HCT116 (cell line): ENCODE results near the gene MISP. TPM values are rescaled to one million over a fixed set of nuclear protein-coding genes. Genes with fewer than 3 reads are reported as not detected.
A peak's percentile ranks its signal among the peaks of the same experiment; 100 is the strongest.

Source experiments
- ATAC-seq: fragments of 200-7000 bp; cut with Tn5 transposase; 2 replicates; pipeline ENCODE4 v1.9.1; 2020; ENCODE audit warnings: mild to moderate bottlenecking, moderate library complexity
- BruUV-seq: library from RNA; stranded (reverse); fragments of 400-500 nt; replicated peaks from 2 replicates; lab custom pipeline; 2021; lab: Mats Ljungman, UMichigan
- CTCF ChIA-PET: fragments of 300-600 bp; sonication (Branson Sonifier 250); formaldehyde crosslinking; loops from one replicate; lab custom pipeline; 2021; ENCODE audit warnings: antibody characterized with exemption; lab: Charles Lee
- POLR2A ChIA-PET: fragments of 300-600, 350-600 bp; sonication (Branson Sonifier 250); formaldehyde crosslinking; loops from one replicate; lab custom pipeline; 2021; ENCODE audit warnings: antibody characterized with exemption; lab: Charles Lee
- RAD21 ChIA-PET, 2 experiments: fragments of 300-600 bp; sonication (Branson Sonifier 250); formaldehyde crosslinking; loops; one replicate each; lab custom pipeline; 2023; ENCODE audit warnings: low total read pairs in 2 of 2; ENCODE audit not compliant: uncharacterized antibody in 2 of 2, unreplicated experiment in 2 of 2, low non-redundant PET in 1 of 2; lab: Charles Lee
- DNase-seq: peaks from one replicate; pipeline ENCODE4 v3.0.0-alpha.2; 2010; ENCODE audit warnings: low read depth, low spot score
- H2AFZ ChIP-seq: fragments of 200-600 bp; shearing (Covaris generic), sonication (generic); 2 replicates; pipeline ENCODE4 v1.6.1; 2017; ENCODE audit warnings: low read depth, mixed run types, mixed read lengths, antibody characterized with exemption, low read length; ENCODE audit not compliant: poor library complexity, severe bottlenecking
- H3K27ac ChIP-seq: 2 replicates; pipeline ENCODE4 v1.5.1; 2012; ENCODE audit warnings: low read depth, low read length
- H3K27me3 ChIP-seq: fragments of 200-600 bp; sonication (generic); 2 replicates; pipeline ENCODE4 v1.6.1; 2016; ENCODE audit warnings: mixed run types, low read length, mixed read lengths; ENCODE audit not compliant: insufficient read depth
- H3K36me3 ChIP-seq, 2 experiments: fragments of 200-500 bp in 1 of 2; fragments of 200-600 bp in 1 of 2; sonication (Bioruptor generic) in 1 of 2; sonication (generic) in 1 of 2; 2 replicates each; pipeline versions ENCODE4 v1.5.1 to v1.6.1; 2014 to 2016; ENCODE audit warnings: low read length in 2 of 2, inconsistent platforms in 1 of 2, mixed read lengths in 1 of 2, mixed run types in 1 of 2; ENCODE audit not compliant: insufficient read depth in 2 of 2, control insufficient read depth in 1 of 2
- H3K4me1 ChIP-seq, 2 experiments: fragments of 200-600 bp in 1 of 2; sonication (generic) in 1 of 2; 2 replicates each; pipeline versions ENCODE4 v1.5.1 to v1.6.1; 2012 to 2017; ENCODE audit warnings: low read length in 2 of 2, inconsistent platforms in 1 of 2, mild to moderate bottlenecking in 1 of 2, mixed read lengths in 1 of 2, mixed run types in 1 of 2, moderate library complexity in 1 of 2; ENCODE audit not compliant: insufficient read depth in 2 of 2, control insufficient read depth in 1 of 2
- H3K4me2 ChIP-seq: fragments of 200-600 bp; sonication (generic); 2 replicates; pipeline ENCODE4 v1.6.1; 2017; ENCODE audit warnings: mixed run types, low read length, mixed read lengths
- H3K4me3 ChIP-seq, 2 experiments: fragments of 200-600 bp in 1 of 2; sonication (generic) in 1 of 2; replicated peaks in 1 of 2; 2 replicates each; pipeline ENCODE4 v1.5.1; 2011 to 2016; ENCODE audit warnings: low read length in 2 of 2, control low read depth in 1 of 2, low read depth in 1 of 2, mild to moderate bottlenecking in 1 of 2, mixed read lengths in 1 of 2, mixed run types in 1 of 2
- H3K79me2 ChIP-seq: fragments of 200-600 bp; sonication (generic); 2 replicates; pipeline ENCODE4 v1.6.1; 2017; ENCODE audit warnings: mild to moderate bottlenecking, mixed run types, low read length, moderate library complexity, mixed read lengths; ENCODE audit not compliant: insufficient read depth
- H3K9ac ChIP-seq: fragments of 200-600 bp; sonication (generic); 2 replicates; pipeline ENCODE4 v1.6.1; 2016; ENCODE audit warnings: low read length, mixed read lengths
- H3K9me2 ChIP-seq: fragments of 200-600 bp; sonication (generic), shearing (Covaris generic); 2 replicates; pipeline ENCODE4 v1.6.1; 2017; ENCODE audit warnings: mixed run types, mild to moderate bottlenecking, moderate library complexity; ENCODE audit not compliant: insufficient read depth
- H3K9me3 ChIP-seq, 2 experiments: fragments of 200-500 bp in 1 of 2; fragments of 200-600 bp in 1 of 2; sonication (Bioruptor generic) in 1 of 2; sonication (generic) in 1 of 2; 2 replicates each; pipeline ENCODE4 v1.6.1; 2014 to 2017; ENCODE audit warnings: low read length in 2 of 2, mixed read lengths in 2 of 2, inconsistent platforms in 1 of 2, low read depth in 1 of 2, mild to moderate bottlenecking in 1 of 2, mixed run types in 1 of 2, moderate library complexity in 1 of 2; ENCODE audit not compliant: control insufficient read depth in 1 of 2, insufficient read depth in 1 of 2
- H4K20me1 ChIP-seq: fragments of 200-600 bp; sonication (generic), shearing (Covaris generic); 2 replicates; pipeline ENCODE4 v1.6.1; 2017; ENCODE audit warnings: mixed run types, mild to moderate bottlenecking, moderate library complexity; ENCODE audit not compliant: insufficient read depth
- ATF3 ChIP-seq: IDR thresholded peaks from 2 replicates; pipeline ENCODE4 v1.6.1; 2012
- CBX3 ChIP-seq: IDR thresholded peaks from 2 replicates; pipeline ENCODE4 v1.6.1; 2012; ENCODE audit warnings: low read depth
- CEBPB ChIP-seq: IDR thresholded peaks from 2 replicates; pipeline ENCODE4 v1.6.1; 2012; ENCODE audit warnings: low read depth
- EGR1 ChIP-seq: IDR thresholded peaks from 2 replicates; pipeline ENCODE4 v1.6.1; 2012; ENCODE audit warnings: low read depth
- ELF1 ChIP-seq: IDR thresholded peaks from 2 replicates; pipeline ENCODE4 v1.6.1; 2012; ENCODE audit warnings: low read depth, borderline replicate concordance
- EZH2phosphoT487 ChIP-seq: fragments of 200-600 bp; IDR thresholded peaks from 2 replicates; pipeline ENCODE4 v1.6.1; 2018; ENCODE audit warnings: antibody characterized with exemption, borderline replicate concordance
- JUND ChIP-seq: IDR thresholded peaks from 2 replicates; pipeline ENCODE4 v1.6.1; 2012
- POLR2AphosphoS5 ChIP-seq: IDR thresholded peaks from 2 replicates; pipeline ENCODE4 v1.6.1; 2011; ENCODE audit warnings: mild to moderate bottlenecking, low read depth, low read length, moderate library complexity
- REST ChIP-seq: IDR thresholded peaks from 2 replicates; pipeline ENCODE4 v1.6.1; 2012; ENCODE audit warnings: low read depth
- SIN3A ChIP-seq: IDR thresholded peaks from 2 replicates; pipeline ENCODE4 v1.6.1; 2012; ENCODE audit warnings: low read depth
- SP1 ChIP-seq: IDR thresholded peaks from 2 replicates; pipeline ENCODE4 v1.6.1; 2012; ENCODE audit warnings: low read depth
- SRF ChIP-seq: IDR thresholded peaks from 2 replicates; pipeline ENCODE4 v1.6.1; 2012; ENCODE audit warnings: low read depth
- TCF7L2 ChIP-seq: IDR thresholded peaks from 2 replicates; pipeline ENCODE4 v1.7.0; 2011; ENCODE audit warnings: borderline replicate concordance, inconsistent platforms; ENCODE audit not compliant: insufficient read depth, insufficient read length; ENCODE audit errors: extremely low read depth
- YY1 ChIP-seq: IDR thresholded peaks from 2 replicates; pipeline ENCODE4 v1.6.1; 2011; ENCODE audit warnings: low read length, low read depth, moderate library complexity, mild to moderate bottlenecking; ENCODE audit not compliant: insufficient replicate concordance; ENCODE audit errors: extremely low read depth
- ZFX ChIP-seq: fragments of 450-650 bp; IDR thresholded peaks from 2 replicates; pipeline ENCODE4 v1.6.1; 2017
- intact Hi-C: fragments of 100-400 bp; cut with micrococcal nuclease; formaldehyde crosslinking; loops from 2 replicates; pipeline ENCODE4 v1.10.0; 2022
- total RNA-seq: library from RNA; stranded (reverse); gene quantifications from one replicate; pipeline ENCODE4 v1.2.1, GENCODE V29; 2021; ENCODE audit not compliant: unreplicated experiment

The MISP gene
- total RNA-seq, 1 experiment from 2014 or later: 38.2 TPM

GRCh38 chr19:763869-764268 is 13.0 kb downstream of the MISP start:
- Histone ChIP-seq H3K9ac (no peak overlapping the region), H3K79me2 (no peaks in the 10 kb centered on the region; the same call in 1 of the 2 replicates), H3K4me2 (no peak overlapping the region), H4K20me1 (no peaks in the 10 kb centered on the region), H3K4me3 (no peak overlapping the region), H3K27me3 (no peaks in the 10 kb centered on the region), H3K4me1 (no peaks in the 10 kb centered on the region), H3K9me2 (no peaks in the 10 kb centered on the region), H3K27ac (no peak overlapping the region; the same call in 1 of the 2 replicates), H3K9me3 (peaks cover 0 to 4% of the 10 kb centered on the region in 2 experiments; a peak in 1 of 4 replicates), H2AFZ (no peak overlapping the region), H3K36me3 (peaks cover 5 to 31% of the 10 kb centered on the region in 2 experiments)
- BruUV-seq: TSS peak; percentile 66
- ChIA-PET CTCF (no interaction called here), RAD21 (no interaction called here), POLR2A (no interaction called here)
- no peak for DNase-seq
- ATAC-seq: no peak
- intact Hi-C loops: no loop called here
- TF ChIP-seq REST: no peak
- no peak for TF ChIP-seq POLR2AphosphoS5

GRCh38 chr19:764301-764700 is 13.4 kb downstream of the MISP start:
- Histone ChIP-seq H3K9me3 (peaks cover 0 to 4% of the 10 kb centered on the region in 2 experiments; a peak in 1 of 4 replicates), H3K9me2 (no peaks in the 10 kb centered on the region), H3K4me2 (no peak overlapping the region), H3K27me3 (no peaks in the 10 kb centered on the region), H2AFZ (no peak overlapping the region), H3K9ac (no peak overlapping the region), H3K4me3 (no peak overlapping the region), H3K36me3 (peaks cover 5 to 31% of the 10 kb centered on the region in 2 experiments), H3K4me1 (no peaks in the 10 kb centered on the region), H3K79me2 (no peaks in the 10 kb centered on the region; the same call in 1 of the 2 replicates), H3K27ac (no peak overlapping the region; the same call in 1 of the 2 replicates), H4K20me1 (no peaks in the 10 kb centered on the region)
- intact Hi-C loops: no loop called here
- ATAC-seq: no peak
- ChIA-PET CTCF (no interaction called here), RAD21 (no interaction called here), POLR2A (no interaction called here)
- no TSS peak for BruUV-seq
- no peak for DNase-seq
- TF ChIP-seq SP1 (no peak), JUND (no peak), EGR1 (no peak), CEBPB (no peak), EZH2phosphoT487 (no peak), SRF (no peak), SIN3A (no peak), ZFX (no peak), ATF3 (no peak), CBX3 (no peak), POLR2AphosphoS5 (no peak), ELF1 (no peak), YY1 (no peak), TCF7L2 (no peak)
